NCI-H748 (cell line): Measurements from ENCODE around the gene LAD1.

Source experiments
- DNase-seq: peaks from one replicate; lab custom pipeline; 2025; ENCODE audit not compliant: unreplicated experiment; lab: John Stamatoyannopoulos, UW

LAD1 gene

GRCh38 chr1:201399018-201399351 lies at the start of gene LAD1:
LAD1 (minus strand) TSS chr1:201399324; CDS start chr1:201399306, 18 bp downstream.
- no peak for DNase-seq

- peak; percentile 57 for DNase-seq
Observed at GRCh38 chr1:201447903-201448871, 49.1 kb upstream of the LAD1 start.

GRCh38 chr1:201445310-201445709 lies 46.2 kb upstream of the LAD1 start:
- DNase-seq = no peak

- DNase-seq = no peak
Observed at GRCh38 chr1:201444792-201445191, 45.7 kb upstream of the LAD1 start.

GRCh38 chr1:201443747-201444146 lies 44.6 kb upstream of the LAD1 start:
- DNase-seq = no peak

- DNase-seq = no peak
Observed at GRCh38 chr1:201436969-201437368, 37.8 kb upstream of the LAD1 start.

GRCh38 chr1:201436393-201436792 lies 37.3 kb upstream of the LAD1 start:
- peak; percentile 15 for DNase-seq

- no peak for DNase-seq
Observed at GRCh38 chr1:201434266-201434665, 35.1 kb upstream of the LAD1 start.

- DNase-seq = no peak
Observed at GRCh38 chr1:201433609-201434008, 34.5 kb upstream of the LAD1 start.

GRCh38 chr1:201430776-201431175 lies 31.7 kb upstream of the LAD1 start:
- no peak for DNase-seq

GRCh38 chr1:201429736-201430501 lies 30.8 kb upstream of the LAD1 start:
- DNase-seq = no peak

GRCh38 chr1:201427963-201428362 lies 28.8 kb upstream of the LAD1 start:
- DNase-seq = no peak

- DNase-seq = no peak
Observed at GRCh38 chr1:201426479-201427310, 27.6 kb upstream of the LAD1 start.

- DNase-seq = no peak
Observed at GRCh38 chr1:201424146-201424545, 25.0 kb upstream of the LAD1 start.

- no peak for DNase-seq
Observed at GRCh38 chr1:201423655-201424054, 24.5 kb upstream of the LAD1 start.

- no peak for DNase-seq
Observed at GRCh38 chr1:201422436-201423030, 23.4 kb upstream of the LAD1 start.

- no peak for DNase-seq
Observed at GRCh38 chr1:201422026-201422425, 22.9 kb upstream of the LAD1 start.

GRCh38 chr1:201421041-201421440 lies 21.9 kb upstream of the LAD1 start:
- DNase-seq = no peak

GRCh38 chr1:201420608-201421002 lies 21.5 kb upstream of the LAD1 start:
- DNase-seq = no peak

- no peak for DNase-seq
Observed at GRCh38 chr1:201419746-201420607, 20.9 kb upstream of the LAD1 start.
